SH-SY5Y (cell line): ENCODE measurements around the gene NAMPT.

Experiments used
- GATA2 ChIP-seq: IDR thresholded peaks from 2 replicates; pipeline ENCODE4 v1.6.1; 2011; ENCODE audit warnings: mild to moderate bottlenecking, low read depth, low read length
- GATA3 ChIP-seq: IDR thresholded peaks from 2 replicates; pipeline ENCODE4 v1.6.1; 2011; ENCODE audit warnings: low read depth, mild to moderate bottlenecking, low read length, moderate library complexity

The NAMPT gene

DNA sequence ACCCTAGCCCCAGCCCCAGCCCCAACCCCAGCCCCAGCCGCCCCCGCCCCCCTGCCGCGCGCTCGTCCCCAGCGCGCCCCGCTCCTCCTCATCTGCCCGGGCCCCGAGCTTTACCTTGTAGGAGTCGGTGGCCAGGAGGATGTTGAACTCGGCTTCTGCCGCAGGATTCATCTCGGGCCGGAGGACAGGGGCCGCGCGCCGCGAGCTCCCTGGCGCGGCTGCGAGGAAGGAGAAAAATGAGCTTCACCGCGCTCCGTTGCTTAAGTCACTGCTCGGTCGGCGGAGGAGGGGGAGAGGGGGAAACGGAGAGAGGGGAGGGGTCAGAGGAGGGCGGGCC, at the start of gene NAMPT:
Gene NAMPT (minus strand): TSS at position 270 of the 337 bp plus-strand sequence. CDS start 99 bp downstream, at position 171.
- TF ChIP-seq GATA3 (no peak), GATA2 (no peak)

DNA sequence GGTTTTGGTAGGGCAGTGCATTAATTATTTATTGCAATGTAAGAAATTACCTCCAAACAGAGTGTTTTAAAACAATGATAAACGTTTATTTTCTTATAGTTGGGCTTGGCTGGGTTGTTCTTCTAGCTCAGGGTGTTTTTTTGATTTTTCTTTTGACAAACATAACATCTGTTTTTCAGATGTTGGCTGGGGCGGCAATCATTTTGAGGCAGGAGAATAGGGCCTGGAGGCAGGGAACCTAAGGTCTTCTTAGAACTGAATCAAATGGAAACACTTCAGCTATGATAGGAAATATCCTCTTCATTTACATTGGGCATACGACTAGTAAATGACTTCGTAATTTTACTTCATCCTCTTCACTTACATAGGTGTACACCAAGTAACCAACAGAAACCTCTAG, 47.4 kb upstream of the NAMPT start:
- TF ChIP-seq GATA2: no peak
- no peak for TF ChIP-seq GATA3

DNA sequence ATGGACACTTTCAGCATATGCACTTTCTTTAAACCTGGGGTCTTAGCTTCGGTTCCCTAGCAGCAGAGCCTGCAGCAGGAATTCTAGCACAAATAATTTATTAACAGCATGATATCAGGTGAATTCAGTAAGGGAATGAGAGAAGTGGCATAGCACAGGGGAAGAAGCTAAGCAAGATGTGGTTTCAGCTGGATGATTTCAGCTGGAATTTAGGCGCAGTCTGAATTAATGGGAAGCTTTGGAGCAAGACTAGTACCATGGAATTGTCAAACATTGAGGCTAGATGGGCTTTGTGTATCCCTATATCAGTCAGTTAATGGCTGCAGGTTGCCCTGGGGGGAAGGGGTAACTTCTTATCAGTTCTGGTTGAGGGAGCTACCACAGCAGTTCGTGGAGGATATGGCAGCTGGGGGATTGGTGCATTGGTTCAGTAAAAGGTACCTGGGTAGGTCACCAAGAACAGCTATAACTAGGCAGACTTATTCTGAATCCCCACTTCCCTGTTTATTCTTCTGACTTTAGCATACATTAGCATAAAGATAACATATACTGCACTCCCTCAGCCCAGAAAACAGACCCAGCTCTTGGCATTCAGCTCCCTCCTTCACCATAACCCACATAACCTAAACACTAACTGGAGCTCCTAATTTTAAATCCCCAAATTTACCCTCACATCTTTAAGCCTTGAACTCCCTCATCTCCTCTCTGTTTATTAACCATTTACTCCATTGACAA, 46.8 kb upstream of the NAMPT start:
- TF ChIP-seq GATA2 (no peak), GATA3 (no peak)

DNA sequence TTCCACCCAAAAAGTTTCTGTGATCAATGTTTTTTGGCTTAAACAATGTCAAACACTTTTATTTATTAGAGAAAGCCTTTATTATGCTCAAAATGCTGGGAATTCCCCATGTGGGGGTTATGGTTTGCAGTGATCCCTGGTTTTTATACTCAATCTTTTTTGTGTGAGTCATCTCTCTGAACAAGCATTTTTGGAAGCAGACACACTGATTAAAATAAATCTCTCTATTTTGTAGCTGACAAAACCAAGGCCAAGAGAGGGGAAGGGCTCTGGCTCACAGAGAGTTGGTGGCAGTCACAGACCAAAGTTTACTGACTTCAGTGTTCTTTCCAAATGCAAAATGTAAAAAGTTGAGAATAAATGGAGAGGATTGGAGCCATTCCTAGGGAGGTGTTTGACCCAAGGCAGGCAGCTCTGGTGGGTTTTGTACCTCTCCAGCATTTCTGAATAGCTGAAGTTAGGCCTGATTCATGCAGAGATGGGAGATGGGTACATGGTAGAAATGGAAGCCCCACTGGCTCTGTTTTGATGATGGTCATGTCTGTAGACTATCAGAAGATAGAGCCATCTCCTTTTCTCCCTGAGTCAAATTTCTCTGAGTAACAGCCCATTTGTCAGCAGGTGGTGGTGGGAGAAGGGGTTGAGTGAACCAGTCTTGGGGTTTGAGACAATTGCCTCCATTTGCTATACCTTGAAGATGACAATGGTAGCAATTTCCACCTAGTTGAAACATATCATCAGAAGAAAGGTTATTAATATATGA, 45.4 kb upstream of the NAMPT start:
- TF ChIP-seq GATA2 (no peak), GATA3 (no peak)

DNA sequence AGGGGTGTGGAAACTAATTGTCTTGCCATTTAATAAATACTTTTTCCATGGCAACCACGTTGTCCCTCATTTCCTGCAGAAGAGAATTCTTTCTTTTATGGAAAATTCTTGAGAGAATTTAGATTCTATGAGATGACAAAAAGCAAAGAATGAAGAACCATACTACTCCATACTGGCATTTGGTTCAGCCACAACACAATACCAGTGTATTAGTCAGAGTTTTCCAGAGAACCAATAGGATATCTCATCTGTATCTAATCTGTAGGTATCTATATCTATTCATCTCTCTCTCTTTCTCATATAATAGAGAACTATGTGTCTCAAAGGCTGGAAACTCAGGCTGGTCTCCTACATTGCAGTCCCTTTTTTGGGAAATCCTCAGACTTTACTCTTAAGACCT, 44.6 kb upstream of the NAMPT start:
- TF ChIP-seq GATA2 (no peak), GATA3 (no peak)

DNA sequence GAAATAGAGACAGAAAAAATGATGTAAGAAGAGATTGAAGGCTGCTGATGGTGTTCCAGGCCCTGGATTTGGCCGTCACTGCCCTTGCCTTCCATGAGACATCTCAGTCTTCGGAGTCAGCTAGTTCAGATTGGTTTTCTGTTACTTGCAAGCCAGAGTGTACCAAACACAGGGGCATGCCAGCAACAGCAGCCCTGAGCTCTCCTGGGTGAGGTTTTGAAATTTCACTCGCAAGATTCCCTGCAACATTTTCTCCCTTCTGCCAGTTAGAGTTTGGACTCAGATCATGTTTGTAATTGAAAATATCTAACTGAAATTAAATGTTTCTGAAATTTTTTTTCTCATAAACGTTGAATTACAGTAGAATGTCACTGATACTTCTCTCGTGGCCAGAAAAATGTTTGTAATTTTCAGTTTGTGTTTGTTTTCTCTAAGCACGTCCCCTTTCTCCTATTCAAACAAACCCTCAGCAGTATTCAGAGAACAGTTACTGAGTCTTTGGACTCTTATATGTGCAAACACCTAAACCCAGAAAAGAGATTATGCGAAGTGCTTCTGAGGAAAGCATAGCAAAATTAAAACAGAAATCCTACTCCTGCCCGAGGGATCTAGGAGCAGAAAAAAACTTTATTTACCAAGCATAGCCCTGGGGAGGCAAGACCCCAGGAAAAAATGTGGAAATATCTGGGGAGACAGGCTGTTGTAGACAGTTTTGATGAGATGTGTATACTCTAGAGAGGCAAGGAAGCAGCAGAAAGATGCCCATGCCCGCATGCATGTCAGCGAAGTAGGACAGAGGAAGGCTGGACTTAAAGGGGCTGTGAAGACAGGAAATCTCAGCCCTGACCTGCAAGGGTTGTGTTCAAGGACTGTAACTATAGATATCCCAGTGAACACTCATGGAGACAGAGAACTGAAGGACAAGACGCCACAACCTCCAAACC, 43.0 kb upstream of the NAMPT start:
- TF ChIP-seq GATA3 (no peak), GATA2 (no peak)

DNA sequence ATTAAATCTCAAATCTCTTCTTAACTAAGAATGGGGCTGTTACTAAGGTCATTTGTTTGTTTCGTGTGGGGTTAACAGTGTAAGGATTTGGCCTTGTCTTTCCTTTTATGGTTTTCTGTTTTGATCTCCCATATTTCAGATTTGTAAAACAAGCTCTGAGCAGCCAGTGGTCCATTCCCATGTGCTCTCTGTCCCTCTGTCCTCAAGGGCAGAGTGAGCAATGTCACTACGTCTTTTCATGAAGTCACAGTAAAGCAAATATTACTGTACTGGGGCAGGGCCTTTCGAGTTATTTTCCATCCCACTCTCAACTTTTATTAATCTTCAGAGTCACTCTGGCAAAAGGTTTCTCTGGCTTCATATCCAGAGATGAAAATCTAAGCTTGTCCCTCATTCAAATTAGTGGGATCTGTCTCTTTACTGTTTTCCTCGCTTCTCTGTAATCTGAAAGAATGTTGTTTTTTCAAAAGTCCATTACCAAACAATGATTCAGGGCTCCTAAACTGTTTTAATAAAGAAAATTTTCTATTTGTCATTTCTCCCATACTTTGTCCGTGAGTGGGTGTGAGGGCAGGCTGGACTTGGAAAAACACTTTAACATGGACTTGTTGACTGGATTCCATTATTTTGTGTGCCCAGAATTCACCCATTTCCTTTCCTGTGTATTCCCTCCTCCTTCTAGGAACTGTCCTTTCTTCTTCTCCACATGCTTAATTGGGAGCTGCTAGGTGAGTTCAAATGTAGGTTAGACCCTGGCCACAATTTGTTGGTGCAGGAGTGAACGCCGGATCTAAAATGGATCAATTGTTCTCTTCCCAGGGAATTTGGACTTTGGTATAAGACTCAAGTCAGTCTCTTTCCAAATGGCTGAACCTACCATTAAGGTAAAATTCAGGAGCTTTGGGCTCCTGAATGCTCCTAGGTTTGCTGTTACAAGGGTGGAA, 42.1 kb upstream of the NAMPT start:
- TF ChIP-seq GATA2: no peak
- no peak for TF ChIP-seq GATA3

DNA sequence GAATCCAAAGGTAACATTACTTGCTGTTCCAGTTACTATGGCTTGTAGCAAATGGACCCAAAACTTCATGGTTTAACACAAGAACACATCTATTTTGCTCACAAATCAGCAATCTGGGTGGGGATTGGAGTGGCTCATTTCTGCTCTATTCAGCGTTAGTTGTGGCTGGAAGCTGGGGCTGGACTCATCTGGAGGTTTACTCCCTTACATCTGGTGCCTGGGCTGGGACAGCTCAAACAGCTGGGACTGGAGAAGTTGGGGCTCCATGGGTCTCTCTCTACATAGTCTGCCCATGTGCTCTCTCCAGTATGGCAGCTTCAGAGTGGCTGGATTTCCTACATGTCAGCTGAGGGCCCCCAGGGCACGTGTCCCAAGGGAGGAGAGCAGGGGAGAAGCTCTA, 33.7 kb upstream of the NAMPT start:
- TF ChIP-seq GATA2 (no peak), GATA3 (no peak)

DNA sequence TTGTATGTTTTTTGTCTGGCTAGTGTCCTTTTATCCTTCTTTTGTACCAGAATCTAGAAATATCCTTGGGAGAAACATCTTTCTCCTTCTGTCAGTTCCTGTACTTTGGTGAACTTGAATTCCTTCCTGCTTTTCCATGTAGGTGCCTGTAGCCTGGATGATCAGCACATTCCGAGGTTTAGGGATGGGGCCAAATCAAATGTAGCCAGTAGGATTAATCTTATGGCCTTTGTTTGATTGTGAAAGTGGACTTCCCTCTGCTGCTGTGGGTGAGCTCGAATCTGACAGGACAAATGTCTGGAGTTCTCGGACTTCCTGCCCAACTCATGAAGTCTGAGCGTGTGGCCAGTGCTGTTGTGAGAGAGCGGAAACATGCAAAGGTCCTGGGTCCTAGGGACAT, 33.2 kb upstream of the NAMPT start:
- TF ChIP-seq GATA3: no peak
- no peak for TF ChIP-seq GATA2

DNA sequence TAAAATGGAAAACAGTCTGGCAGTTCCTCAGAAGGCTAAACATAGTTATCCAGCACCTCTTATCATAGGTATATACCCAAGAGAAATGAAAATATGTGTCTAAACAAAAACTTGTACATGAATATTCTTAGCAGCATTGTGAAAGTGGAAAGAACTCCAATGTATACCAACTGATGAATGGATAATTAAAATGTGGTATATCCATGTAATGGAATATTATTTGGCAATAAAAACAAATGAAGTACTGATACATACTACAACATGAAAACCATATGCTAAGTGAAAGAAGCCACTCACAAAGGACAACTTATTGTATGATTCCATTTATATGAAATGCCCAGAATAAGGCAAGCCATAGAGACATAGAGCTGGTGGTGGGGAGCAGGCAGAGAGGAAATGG, 32.2 kb upstream of the NAMPT start:
- TF ChIP-seq GATA2: no peak
- no peak for TF ChIP-seq GATA3

DNA sequence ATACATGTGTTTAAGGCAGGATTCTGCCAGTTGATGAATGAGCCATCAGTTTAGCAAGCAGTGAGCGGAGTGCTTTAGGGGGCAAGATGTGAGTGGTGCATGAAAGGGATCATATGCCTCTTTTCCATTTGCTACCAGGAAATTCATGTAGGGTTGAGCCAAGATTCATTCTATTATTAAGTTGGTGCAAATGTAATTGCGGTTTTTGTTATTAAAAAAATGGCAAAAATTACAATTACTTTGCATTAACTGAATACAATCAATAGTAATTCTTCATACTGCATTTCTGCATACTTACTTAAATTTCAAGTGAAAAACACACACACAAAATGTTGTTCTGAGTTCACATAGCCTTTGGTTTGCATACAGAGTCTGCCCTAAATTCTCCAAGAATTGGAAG, 30.1 kb upstream of the NAMPT start:
- TF ChIP-seq GATA3: no peak
- TF ChIP-seq GATA2: no peak

DNA sequence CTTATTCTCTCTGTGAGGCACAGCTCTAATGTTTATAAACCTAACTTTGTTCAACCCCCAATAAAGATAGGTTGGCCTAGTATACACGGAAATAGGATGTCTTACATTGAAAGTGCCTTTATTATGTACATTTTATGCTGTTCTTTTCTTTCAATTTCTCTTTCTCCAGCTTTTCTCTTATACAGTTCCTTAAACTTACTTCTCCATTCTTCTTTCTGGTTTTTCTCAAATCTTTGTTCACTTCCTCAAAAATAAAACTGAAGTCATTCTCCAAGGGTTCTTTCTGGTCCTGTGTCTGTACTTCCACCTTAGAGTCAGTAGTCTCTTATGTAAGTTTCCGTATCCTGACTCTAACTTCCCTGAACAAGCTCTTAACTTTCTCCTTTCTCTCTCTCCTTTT, 29.2 kb upstream of the NAMPT start:
- no peak for TF ChIP-seq GATA2
- no peak for TF ChIP-seq GATA3

DNA sequence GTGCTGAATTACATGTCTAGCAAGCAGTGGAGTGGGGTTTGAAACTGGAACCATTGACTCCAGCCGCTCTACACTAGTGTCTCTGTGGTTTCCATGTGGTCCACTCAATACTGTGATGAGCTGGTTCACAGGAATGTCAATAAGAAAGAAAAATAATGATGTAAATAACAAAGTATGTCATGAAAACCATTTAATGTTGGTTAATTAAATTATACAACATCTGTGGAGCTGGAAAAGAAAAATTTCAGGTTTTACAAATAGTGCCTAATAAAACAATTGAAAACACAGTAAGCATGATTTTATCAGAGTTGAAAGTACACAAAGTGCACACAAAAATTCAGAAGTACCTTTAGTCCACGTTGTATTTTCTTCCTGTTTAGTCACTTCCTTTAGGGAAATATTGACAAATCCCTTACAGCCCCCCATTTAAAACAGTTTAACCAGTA, 28.7 kb upstream of the NAMPT start:
- no peak for TF ChIP-seq GATA2
- TF ChIP-seq GATA3: no peak

DNA sequence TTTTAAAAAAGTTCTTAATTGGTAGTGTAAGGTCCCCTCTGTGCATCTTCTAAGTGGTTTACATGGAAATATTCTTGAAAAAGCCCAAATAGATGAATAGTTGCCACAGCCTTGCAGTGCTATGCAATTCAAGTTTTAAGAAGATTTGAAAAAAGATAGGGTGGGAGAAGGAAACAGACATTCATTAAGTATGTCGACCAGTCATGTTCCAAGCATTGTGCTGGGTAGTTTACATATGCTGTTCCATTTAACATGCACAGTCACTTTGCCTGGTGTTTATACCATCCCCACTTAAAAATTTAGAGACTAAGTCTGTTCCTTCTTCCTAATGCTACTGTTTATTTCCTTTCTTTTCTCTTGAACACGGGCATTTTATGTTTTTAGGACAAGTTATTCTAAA, 28.1 kb upstream of the NAMPT start:
- TF ChIP-seq GATA3: no peak
- TF ChIP-seq GATA2: no peak
